HuH-7.5 (cell line): ENCODE data around the gene RNASET2.
"Not testable (repeated sequence)": the region's sequence is repeated elsewhere in the genome, so short reads cannot be mapped to it uniquely, and the experiment has no call there.

Experiments used
- DNase-seq: peaks from one replicate; pipeline ENCODE4 v3.0.0; 2011; ENCODE audit warnings: low spot score

Gene RNASET2

DNA sequence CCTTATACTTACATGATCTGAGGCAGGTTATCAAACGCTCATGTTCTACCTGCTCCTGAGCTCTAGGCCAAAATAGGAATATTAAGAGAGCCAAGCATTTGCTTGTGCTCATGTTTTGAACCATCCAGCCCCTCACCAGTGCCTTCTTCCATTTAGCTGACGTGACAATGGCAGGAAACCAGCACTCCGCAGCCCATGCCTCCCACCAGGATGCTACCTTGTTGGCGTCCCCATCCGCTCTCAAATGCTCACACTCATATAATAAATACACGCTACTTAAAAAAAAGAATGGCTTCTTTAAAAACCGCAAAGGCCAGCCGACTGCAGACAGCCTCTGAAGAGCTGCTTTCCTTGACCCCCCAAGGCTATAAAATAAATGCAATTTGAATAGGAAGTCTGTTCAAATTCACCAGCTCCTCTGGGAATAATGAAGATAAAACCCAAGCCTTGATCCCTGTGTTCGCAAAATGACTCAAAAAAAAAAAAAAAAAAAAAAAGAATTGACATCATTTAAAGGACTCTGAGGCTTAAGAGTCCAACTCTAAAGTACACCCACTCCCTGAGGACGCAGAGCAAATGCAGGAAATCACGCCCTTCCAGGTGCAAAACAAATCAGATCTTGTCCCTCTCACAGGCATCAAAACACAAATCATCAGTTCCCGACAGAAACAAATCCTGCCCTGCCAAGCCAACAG, 29.0 kb downstream of the RNASET2 start:
- no peak for DNase-seq

DNA sequence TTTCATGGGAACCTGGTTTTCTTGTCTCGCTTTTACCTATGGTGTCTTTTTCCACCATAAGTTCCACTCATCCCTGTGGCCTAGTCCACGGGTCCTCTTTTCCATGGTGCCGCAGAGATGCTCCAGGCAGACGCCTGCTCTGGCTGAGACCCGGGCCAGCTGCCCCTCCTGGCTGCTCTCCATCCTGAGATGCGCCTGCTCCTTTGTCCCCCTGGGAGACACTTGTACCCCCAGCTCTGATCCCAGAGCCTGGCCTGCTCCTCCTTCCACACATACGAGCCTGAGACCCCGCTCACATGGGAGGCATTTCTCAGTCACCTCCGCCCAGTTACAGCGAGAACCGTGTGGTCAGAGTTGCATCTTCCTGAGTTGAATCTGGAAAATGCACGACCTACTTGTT, 29.6 kb downstream of the RNASET2 start:
- DNase-seq: no peak

DNA sequence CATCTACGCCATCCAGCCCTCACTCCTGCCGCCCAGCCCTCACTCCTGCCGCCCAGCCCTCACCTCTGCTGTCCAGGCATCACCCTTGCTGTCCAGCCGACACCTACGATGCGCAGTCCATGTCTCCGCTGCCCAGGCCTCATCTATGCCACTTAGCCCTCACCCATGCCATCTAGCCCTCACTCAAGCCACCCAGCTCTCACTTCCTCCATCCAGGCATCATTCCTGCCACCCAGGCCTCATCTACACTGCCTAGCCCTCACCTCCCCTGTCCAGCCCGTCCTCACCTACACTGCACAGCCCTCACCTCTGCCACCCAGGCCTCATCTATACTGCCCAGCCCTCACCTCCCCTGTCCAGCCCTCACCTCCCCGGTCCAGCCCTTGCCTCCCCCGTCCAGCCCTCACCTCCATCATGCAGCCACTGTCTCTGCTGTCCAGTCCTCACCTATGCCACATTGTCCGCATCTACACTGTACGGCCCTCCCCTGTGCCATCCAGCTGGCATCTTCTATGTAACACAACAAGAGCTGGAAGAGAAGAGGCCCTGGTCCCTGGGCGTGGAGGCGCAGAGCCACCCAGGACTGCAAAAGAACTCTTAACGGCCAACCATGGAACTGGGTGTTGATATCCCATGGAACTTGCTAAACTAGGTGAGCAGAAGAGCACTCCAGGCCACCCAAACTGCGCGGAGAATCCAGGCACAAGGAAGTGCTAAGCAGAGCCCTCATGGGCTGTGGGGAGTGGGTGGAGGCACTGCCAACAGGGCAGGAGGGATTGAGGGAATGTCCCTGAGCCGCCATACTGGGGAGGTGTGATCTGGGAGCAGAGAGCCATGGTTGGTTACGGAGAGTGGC, 31.0 kb downstream of the RNASET2 start:
- DNase-seq: no peak

DNA sequence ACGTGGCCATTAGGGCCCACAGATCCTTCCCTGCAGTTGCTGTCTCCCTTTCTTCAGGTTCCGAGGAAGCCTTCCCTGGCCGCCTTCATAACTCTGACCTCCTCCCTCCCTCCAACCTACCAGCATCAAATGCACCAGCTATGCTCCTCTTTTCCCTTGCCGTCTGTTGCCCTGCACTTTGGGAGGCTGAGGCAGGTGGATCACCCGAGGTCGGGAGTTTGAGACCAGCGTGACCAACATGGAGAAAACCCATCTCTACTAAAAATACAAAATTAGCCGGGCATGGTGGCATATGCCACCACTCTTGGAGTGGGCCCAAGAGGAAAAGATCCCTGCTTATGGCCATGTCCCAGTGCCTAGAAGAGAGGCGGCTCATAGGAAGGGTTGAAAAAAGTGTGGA, 31.8 kb downstream of the RNASET2 start:
- no peak for DNase-seq

DNA sequence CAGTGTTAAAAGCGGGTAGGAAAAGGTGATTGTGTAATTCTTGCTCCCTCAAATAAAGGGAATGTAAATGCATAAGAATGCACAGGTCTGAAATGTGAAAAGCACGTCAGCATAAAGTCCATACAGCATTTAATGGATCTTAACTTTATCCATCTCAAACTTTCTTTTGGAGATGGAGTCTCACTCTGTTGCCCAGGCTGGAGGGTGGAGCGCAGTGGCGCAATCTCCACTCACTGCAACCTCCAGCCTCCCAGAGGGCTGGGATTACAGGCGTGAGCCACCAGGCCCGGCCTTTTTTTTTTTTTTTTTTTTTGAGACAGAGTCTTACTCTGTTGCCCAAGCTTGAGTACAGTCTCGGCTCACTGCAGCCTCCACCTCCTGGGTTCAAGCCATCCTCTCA, 33.4 kb downstream of the RNASET2 start:
- no peak for DNase-seq

DNA sequence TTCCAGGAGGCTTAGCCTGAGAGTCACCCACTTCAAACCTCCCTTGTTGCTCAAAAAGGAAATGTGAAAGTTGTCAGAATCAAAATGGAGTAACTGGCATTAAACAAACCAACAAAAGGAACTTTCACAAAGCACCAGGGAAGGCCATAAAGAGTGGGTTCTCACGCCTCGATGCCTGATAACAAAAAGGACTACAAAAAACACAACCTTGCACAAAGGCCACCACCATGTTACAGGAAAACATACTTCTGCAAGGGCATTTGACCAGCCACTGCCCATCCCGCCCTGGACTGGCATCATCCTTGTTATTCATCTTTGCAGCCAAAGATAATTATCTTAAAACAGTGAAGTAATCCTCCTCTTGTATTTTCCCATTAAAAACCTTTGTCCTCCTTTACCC, 34.8 kb downstream of the RNASET2 start:
- DNase-seq: no peak

DNA sequence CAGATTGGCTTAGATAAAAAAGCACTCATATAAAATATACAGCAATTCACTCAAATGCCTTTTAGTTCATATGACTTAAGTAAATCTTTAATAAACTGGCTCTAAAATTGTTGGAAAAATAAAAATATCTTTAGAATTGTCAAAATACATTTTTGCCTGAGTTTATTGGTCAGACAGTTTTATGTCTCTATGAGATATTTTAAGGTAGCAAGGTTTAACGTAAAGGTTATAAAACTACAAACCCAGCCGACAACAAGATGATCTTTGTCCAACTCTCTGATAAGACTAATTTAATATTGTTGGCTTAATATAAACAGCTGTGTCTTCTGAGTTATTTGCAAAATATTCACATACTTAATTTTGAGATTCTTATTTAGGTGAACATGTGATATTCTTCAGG, 39.5 kb downstream of the RNASET2 start:
- DNase-seq: no peak

DNA sequence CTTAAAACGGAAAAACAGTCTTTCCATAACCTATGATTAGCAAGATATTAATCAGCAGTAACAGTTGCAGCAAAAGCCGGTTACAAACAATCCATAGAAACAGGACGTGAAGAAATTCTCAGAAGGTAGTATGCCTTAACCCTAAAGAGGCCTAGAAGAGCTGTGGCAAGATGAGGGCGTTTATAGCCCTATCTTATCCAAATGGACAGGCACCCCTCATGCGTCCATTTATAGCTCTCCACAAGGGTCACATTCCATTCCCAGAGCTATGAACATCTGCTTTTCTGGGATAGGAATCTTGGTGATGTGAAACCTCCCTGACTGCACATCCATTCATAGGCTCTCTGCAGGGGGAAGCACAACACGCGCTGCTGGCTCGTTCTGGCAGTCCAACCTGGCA, 40.9 kb downstream of the RNASET2 start:
- DNase-seq: not testable (repeated sequence)

DNA sequence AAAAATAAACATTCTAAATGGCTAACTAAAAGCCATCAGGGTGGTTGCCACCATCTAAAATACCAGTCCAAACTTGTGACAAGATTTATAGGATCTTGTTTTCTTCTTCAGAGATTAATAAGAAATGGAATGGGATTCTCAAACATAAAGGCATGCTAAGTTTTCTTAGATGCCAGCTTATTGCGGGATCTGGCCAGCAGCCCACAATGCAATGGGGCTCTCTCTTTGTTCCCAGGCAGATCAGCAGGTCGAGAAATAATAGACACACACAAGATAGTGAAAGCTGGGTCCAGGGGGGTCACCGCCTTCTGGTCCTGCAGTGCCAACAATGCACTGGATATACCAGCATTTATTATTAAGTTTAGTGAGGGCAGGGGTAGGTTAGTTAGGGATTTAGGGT, 41.4 kb downstream of the RNASET2 start:
- not testable (repeated sequence) for DNase-seq

DNA sequence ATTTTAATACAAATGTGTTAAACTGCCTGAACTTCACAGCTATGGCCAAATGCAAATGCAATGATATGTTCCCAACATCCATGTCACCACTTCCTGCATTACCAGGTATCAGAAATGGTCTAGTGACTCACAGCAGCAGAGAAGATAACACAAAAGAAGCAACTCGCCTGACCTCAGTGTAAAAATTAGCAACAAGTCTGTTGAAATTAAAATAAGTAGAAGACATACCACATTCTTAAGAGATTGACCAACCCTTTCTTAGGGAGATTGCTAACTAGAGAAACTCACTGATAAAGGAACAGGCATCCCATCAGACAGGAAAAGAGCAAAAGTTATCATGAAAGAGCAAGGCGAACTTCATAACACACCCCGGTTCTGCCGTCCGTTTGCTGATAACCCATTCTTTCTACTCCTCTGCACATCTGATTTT, 45.1 kb downstream of the RNASET2 start:
- no peak for DNase-seq

DNA sequence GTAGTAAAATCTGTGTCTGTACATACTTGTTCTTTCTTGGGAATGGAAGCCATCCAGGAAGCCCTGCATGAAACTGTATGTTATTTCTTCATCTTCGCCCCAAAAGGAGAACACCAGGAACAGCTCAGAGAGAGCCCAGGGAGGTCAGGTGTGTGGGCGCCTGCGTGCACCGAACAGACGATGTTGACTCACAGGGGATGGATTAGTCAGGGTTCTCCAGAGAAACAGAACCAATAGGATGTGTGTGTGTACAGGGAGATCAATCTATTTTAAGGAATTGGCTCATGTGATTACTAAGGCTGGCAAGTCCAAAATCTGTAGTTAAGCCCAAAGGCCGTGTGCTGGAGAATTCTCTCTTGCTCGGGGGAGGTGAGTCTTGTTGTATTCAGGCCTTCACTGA, 45.7 kb downstream of the RNASET2 start:
- no peak for DNase-seq

DNA sequence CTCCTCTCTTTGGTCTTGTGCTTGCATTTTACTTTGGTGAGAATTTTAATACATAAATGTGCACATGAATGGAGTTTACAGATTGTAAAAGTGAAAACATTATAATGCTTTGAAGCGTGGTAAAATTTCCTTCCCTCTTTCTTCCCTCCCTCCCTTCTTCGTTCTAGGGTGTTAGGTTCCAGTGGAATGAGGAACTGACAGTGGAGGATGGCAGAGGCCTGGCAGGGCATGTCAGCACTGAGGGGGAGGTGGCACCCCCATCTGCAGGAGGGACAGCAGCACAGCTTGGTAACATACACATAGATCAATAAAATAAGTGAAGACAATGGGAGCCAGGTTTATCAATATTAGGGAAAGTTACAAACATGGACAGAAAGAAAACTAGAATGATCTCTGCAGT, 47.5 kb downstream of the RNASET2 start:
- DNase-seq: no peak

DNA sequence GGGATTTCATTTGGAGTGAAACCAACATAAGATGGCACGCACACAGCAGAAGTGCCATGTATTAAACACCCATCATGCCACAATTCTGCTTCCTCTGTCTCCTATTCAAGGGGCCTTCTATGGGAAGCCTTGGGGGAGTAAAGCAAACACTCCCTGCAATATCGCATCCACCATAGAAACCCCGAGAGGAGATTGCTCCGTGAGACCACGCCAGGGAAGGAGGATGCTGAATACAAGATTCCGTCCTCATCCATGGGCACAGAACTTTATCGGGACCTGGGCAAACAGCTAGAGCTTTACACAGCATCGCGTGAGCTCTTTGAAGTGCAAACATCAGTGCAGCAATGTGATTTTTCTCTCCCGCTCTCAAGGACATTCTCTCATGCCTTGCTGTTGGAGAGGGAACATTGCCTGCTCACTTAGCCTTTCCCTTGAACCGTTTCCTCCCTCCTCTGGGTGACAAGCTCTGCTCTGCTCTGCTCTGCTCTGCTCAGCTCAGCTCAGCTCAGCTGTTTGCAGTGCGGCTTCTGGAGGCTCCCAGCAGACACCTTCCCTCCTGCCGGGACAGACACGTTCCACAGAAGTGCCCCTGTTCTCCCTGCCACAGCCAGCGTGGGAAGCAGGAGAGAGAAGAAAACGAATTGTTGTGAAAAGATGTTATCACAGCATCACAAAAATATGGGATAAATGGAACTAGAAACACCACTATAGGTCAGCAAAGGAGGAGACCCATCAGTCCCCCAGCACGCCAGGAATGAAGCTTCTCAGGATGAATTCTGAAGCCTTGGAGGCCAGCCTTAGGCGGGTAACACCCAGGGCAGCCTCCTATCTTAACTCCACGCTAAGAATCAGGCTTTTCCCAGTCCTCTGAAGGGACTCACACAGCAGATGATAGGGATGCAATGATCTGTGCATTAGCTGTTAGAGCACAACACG, 48.2 kb downstream of the RNASET2 start:
- no peak for DNase-seq

DNA sequence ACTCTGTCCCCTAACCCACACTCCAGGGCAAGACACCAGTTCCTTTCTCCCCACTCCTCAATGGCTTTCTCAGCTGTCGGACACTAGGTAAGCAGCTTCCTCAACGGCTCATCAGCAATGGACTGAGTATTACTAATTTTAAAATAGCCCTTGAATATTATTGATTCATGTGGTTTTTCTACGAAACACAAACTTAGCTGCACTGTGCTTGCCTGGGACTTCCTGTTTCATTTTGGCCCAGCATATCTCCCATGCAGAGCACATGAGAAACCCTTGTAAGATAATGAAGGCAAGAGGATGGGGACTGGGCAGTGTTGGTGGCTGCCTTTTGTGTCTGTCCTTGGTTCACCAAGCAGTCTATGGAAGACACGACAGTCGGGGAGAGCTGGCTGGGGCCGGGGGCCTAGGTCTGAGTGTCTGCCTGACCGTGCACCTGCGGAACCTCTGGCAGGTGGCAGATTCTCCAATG, 48.9 kb downstream of the RNASET2 start:
- DNase-seq: no peak

DNA sequence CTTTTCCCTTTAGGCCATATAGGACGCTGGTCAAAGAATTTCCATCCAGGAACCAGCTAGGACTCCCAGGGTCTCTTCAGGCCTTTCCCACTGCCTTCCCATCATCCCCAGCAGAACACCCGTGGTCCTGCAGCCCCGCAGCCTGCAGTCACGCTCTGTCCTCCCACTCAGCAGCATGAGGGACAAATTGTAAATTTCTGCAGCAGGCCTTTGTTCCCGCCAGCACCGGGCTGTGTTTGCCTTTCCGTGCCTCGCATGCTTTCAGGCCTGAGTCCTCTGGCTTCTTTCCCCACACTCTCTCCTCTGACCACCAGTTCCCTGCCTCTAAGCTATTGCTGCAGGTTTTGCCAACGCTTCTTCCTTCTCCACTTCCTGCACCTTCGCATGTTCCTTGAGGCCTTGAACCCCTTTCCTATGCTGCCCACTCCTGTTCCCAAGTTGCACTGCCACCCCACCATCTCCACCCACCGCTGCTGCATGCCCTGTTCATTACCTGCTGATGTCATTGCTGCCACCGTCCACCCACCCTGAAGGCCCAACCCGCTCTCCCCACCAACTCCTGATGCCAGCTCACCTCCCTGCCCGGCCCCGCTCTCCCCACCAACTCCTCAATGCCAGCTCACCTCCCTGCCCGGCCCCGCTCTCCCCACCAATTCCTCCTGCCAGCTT, 49.8 kb downstream of the RNASET2 start:
- no peak for DNase-seq

DNA sequence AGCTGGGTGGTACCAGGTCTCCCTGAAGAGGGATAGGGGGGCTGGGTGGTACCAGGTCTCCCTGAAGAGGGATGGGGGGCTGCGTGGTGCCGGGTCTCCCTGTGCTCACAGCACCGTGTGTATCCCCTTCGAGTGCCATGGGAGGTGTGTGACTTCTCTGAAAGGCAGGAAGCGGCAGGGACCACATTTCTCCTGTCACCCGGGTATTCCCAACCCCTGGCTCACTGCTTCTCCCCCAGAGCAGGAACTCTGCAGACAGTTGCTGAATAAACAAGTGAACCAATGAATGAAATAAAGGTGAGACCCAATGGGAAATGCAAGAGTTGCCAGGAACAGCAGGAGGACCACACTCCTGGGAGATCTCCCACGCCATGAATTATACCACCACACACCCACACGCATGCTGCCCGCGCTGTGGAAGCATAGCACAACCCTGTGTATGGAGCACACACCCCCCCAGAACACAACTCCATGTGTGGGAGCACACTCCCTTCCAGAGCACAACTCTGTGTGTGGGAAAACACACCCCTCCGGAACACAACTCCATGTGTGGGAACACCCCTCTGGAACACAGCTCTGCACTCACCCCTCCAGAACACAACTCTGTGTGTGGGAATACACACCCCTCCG, 50.7 kb downstream of the RNASET2 start:
- no peak for DNase-seq

DNA sequence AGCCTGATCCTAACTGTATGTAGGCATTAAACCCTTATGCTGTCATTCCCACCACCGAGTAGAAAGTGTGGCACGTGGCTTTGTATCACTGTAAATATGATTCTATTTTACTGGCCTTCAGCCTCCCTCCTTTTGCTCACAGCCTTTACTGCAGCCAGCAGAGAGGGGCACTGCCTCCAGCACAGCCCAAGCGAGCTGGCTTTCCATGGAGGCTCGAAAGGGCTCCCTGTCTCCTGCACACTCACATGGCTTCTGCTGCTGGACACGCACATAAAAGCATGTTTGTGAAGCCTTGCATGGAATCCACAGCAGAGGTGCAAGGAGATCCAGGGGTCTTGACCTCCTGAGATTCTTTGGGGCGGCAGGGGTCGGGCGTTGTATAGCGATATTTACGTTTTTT, 51.3 kb downstream of the RNASET2 start:
- DNase-seq: no peak

DNA sequence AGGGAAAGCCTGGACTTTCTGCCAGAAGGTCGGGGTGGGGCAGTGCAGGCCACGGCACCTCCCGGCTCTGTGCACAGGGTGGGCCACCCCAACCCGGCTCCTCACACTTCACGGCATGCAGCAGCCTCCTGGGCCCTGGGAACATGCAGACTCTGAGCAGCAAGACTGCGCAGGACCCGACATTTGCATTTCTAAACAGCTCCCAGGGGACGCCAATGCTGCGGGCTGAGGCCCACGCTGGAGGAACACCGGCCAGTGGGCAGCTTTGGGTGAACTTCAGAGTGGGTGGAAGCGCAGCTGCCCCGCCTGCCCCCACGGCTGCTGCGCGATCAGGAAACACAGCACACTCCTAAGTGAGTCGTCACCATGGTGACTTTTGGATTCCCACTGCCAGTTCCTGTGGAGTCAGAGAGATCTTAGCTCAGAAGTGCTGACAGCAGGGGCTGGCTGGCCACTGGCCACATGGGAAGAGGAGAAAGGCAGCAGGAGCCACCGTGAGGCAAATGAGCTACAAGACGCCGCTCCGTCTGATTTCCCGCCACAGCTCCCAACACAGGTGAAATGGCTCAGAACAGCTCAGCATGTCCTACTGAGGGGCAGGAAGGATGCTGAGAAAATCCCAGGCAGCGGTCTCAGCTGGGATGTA, 52.1 kb downstream of the RNASET2 start:
- no peak for DNase-seq

DNA sequence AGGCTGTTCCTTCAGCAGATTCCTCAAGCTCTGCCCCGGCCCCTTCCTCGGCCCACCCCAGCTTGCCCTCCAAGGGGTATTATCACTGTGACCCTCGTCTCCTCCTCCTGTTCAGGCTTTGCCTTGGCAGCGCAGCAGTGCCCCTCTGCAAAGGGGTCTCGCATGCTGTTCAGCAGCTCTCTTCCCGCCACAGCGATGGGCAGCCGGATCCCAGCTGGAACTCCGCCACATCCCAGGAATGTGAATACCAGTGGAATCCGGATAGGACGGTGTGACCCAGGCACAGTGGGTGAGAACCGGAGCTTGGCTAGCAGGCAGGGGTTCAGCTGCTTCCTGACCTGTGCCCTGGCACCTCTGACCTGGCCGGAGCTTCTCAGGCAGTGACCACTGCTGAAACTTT, 52.9 kb downstream of the RNASET2 start:
- DNase-seq: no peak

DNA sequence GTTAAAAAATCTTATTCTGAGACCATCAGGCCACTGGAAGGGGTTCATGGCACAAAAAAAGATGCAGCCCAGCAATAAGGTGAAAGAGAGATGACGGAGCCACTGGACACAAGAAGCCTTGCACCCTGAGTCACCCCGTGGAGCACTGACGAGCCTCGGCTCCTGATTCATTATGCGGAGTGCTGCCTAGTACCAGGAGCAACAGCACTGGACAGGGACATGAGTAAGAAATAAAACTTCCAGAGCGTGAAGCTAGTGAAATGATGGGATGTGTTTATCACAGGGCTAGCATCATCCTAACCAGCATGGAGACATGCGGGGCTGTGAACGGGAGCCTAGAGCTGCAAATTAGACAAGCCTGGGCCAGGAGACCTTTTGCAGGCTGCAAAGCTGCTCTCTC, 53.3 kb downstream of the RNASET2 start:
- DNase-seq: no peak

DNA sequence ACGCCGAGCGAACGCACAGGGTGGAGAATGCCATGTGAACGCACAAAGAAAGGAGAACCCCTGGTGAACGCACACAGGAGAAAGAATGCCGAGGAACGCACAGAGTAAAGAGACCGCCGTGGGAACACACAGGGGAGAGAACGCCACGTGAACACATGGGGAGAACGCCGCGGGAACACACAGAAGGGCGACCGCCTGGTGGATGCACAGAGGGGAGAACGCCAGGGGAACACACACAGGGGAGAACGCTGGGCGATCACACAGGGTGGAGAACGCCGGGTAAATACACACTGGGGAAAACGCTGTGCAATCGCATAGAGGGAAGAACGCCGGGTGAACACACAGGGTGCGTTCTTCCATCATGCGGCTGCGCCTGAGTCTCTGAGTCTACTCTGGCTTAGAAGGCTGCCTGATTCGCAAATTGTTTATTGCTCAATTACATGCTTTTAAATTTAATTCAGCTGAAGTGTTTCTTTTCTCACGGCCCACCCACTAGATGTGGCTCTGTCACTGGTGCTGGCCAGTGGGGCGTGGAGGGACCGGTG, 54.1 kb downstream of the RNASET2 start:
- DNase-seq: no peak
